ENCODE measurements around the gene PEDS1.

GRCh38 chr20:50202677-50203076 is 49.2 kb upstream of the PEDS1 start:
- TF ChIP-seq CTCF (conservative IDR thresholded peaks at IDR 0.05; ENCODE audit: low read depth, low read length): no peak
- no peak for TF ChIP-seq EZH2 (IDR thresholded peaks at IDR 0.05; ENCODE audit: low read length, unreplicated experiment)
